GM18858 (cell line): Measurements from ENCODE around the gene LUZP4.
"Not testable (repeated sequence)": the region's sequence is repeated elsewhere in the genome, so short reads cannot be mapped to it uniquely, and the experiment has no call there.

ENCODE experiments used
- ATAC-seq: cut with Tn5 transposase; IDR thresholded peaks from one replicate; pipeline ENCODE4 v1.9.1; 2021; ENCODE audit not compliant: unreplicated experiment

LUZP4 gene, protein sequence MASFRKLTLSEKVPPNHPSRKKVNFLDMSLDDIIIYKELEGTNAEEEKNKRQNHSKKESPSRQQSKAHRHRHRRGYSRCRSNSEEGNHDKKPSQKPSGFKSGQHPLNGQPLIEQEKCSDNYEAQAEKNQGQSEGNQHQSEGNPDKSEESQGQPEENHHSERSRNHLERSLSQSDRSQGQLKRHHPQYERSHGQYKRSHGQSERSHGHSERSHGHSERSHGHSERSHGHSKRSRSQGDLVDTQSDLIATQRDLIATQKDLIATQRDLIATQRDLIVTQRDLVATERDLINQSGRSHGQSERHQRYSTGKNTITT

DNA sequence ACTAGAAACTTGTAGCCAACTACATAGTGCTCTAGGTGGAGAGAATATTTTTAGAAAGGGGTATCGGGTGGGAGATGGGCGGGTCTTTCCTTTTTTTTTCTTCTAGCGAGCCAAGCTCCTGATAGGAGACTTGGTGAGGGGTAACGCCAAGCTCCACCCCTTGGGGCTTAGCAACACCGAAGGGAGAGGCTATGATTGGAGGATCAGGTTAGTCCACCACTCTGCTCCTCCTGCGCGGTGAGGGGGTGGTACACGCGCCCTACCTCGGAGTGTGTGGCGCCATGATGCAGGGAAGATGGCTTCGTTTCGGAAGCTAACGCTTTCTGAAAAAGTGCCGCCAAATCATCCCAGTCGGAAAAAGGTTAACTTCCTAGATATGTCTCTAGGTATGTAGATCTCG is at the start of gene LUZP4:
Gene LUZP4 (plus strand): TSS at position 251 of the 400 bp plus-strand sequence. CDS start 45 bp downstream, at position 296.
- ATAC-seq = no peak

DNA sequence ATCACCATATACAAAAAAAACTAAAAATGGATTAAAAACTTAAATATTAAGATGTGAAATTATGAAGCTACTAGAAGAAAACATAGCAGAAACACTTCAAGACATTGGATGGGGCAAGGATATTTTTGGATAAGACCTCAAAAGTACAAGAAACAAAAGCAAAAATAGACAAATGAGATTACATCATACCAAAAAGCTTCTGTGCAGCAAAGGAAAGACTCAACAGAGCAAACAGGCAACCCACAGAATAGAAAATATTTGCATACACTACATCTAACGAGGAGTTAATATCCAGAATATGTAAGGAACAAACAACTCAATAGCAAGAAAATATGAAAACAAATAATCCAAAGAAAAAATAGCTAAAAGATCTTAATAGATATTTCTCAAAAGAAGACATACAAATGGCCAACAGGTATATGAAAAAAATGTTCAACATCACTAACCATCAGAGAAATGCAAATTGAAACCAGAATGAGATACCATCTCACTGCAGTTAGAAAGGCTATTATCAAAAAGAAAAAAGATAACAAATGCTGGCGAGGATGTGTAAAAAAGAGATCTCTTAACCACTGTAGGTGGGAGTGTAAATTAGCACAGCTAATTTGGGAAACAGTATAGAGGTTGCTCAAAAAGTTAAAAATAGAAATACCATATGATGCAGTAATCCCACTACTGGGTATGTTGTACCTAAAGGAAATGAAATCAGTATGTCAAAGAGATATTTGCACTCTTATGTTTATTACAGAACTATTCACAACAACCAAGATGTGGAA is 37.9 kb upstream of the LUZP4 start:
- ATAC-seq = no peak

DNA sequence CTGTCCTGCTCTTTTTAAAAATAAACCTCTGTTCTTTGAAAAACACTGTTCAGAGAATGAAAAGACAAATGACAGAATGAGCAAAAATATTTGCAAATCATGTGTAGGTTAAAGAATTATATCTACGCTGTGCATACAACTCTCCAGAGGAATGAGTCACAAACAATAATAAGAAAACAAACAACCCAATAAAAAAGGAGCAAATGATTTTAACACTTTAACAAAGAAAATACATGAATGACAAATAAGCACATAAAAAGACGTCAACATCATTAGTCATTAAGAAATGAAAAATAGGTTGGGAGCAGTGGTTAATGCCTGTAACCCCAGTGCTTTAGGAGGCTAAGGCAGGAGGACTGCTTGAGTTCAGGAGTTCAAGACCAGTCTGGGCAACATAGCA is 34.5 kb upstream of the LUZP4 start:
- ATAC-seq = no peak

DNA sequence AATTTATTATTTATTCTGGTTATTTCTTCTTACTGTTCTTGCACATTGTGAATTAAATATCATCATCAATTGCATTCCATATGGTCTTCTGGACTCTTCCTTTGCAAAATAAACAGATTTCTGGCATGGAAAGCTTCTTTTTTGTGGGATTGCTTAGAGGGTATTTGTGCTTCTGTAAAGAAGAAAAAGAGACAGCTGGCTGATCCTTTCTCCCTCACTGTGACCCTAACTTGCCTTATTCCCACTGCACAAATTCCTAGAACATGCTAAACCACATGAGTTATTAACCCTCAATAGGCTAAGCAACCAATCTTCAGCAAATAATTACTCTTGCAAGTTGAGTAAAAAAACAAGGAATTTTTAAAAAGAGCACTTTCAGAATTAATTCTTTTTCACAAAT is 31.8 kb upstream of the LUZP4 start:
- ATAC-seq = no peak

DNA sequence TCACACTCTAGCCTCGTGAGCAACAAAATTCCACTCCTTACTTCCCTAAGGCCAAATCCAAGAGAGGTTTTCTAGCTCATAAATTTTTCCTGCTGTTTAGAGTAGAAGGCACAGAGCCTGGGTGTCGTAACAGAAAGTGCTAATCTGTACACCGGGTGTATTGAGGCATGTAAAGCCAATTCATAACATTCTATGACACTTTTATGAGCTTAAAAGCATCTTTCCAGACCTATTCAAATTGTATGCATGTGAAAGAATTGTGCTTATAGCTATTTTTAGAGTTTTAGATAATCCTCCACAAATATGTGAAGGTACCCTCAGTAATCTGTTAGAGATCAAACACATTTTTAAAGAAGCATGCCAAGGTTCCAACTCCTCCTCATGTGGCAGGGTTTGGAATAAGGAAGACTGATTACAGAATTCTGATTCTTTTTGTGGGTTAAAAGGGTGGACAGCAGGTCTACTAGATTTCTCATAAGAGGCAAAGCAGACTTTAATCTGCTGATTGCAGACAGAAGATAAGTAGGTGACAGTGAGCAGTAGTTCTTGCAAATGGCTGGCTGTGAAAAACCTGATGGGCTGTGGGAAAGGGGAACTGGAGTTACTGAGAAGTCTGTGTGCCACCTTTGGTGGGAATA is 30.2 kb upstream of the LUZP4 start:
- no peak for ATAC-seq

DNA sequence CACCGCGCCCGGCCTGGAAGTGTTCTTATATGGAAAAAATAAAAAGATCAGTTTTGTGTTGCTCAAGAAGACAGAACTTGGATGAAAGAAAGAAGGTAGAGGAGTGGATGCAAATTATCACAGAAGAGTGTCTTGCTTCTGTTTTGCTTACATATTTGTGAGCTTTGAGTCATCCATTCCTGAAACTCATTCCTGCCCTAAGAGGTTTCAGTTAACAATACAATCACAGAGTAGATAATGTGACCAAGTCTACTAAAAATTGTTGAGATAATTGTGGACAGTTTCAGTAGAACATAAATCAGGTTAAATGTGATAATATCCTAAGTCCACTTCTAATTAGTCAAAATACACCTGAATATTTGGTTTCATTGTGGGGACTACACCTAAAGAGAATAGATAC is 29.2 kb upstream of the LUZP4 start:
- ATAC-seq = no peak

DNA sequence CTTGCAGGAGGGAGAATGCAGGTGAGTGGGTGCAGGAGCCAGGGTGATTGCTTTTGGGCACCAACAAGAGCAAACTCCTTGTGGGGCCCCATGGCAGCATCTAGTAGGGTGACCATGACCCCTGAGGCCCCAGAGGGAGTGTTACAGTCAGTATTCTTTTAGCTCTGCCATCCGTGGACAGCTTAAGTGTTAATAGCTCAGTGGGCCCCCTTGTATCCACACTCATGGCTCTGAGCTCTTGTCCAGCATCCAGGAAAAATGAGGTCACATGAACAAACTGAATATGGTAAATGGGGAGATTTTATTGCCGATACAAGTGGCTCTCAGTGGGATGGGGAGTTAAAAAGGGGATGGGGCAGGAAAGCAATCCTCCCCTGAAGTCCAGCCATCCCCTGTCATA is 28.4 kb upstream of the LUZP4 start:
- no peak for ATAC-seq

DNA sequence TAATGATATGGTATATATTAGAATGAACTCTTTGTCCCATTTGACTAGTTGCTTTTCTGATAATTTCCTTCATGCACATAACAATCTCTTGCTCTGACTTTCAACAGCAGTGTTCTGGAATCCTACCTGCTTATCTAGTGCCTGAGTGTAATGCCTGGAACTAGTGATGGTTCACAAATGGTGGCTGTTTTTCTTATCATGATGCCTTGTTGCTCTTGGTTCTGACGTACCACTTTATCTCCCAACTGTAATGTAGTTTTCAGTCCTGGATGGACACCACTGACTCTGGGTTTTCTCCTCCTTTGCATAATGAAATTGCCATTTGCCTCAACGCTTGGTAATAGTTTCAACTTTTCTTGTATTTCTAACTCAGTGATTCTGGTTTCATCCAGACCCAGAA is 25.5 kb upstream of the LUZP4 start:
- ATAC-seq = no peak

DNA sequence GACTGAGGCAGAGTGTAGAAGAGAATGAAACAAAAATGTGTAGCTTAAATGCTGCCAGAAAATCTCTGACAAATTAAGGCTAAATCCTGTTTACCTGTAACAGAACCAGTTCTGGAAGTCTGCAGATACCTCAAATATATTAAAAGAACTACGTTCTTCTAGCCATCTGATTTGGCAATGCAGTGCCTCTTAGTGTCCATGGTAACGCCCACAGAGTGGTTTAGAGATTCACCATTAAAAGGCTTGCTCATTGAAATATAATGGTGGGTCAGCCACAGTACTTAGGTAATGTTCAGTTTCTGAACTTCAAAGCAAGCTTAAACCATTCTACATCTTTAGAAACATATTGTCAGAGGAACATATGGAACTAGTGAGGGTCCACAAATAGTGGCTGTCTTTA is 23.2 kb upstream of the LUZP4 start:
- no peak for ATAC-seq

DNA sequence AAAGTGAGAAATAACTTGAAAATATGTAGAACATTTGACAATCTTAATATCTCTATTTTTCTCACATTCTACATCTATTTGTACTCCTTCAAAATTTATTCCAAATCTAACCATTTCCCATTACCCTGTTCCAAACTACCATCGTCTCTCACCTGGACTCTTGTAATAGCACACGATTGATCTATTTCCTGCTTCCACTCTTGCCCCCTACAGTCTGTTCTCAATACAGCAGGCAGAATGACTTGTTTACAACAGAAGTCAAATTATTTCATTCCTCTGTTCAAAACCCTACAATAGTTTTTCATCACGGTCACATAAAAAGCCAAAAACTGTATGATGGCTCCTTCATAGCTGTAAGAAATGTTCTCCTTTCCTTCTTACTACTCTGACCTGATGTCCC is 21.1 kb upstream of the LUZP4 start:
- ATAC-seq = peak; percentile 60

DNA sequence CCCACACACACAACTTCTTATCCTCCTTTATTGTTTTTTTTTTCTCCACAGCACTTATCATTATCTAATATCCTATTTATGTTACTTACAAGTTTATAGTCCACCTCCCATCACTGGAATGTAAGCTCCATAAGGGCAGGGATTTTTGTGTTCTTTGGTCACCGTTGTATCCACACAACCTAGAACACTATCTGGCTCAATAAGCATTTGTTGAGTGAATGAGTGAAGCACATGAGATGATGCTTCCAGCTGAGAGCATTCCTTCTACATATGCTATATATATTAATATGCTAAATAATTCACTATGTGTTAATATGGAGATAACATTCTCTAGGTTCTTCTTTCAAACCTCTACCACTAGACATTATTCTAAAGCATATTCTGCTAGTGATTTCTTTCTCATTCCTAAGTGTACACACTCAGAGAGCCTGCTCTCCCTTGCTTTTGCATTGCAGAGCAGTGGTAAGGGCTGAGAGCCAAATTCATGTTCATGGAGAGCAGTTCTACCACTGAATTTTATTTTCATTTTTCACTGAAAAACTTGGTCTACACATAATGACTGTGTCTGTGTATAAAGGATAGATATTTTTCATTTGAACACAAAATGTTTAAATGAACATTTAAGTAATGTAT is 20.3 kb upstream of the LUZP4 start:
- no peak for ATAC-seq

DNA sequence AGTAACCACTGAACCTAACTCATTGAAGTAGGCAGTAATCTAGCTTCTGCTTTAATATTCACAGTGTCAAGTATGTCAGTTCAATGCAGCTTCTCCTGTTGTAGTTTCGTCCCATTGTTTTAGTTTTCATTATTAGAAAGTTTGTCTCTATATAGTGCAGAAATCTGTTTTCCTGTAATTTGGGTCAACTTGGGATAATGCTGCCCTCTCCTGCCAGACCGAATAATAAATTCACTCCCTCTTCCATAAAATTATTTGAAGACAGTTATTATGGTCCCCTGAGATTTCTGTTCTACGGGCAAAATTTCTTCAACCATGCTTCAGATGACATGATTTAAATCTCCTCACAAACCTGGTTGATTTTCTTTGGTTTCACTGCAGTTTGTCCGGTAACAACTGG is 4.6 kb upstream of the LUZP4 start:
- no peak for ATAC-seq

DNA sequence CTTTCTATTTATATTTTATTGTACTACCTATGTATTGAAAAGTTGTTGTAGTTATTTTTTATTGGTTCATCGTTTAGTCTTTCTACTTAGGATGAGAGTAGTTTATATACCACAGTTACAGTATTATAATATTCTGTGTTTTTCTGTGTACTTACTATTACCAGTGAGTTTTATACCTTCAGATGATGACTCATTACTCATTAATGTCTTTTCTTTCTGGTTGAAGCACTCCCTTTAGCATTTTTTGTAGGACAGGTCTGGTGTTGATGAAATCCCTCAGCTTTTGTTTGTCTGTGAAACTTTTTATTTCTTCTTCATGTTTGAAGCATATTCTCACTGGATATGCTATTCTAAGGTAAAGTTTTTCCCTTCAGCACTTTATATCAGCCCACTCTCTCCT is 7.7 kb downstream of the LUZP4 start:
- ATAC-seq = no peak

DNA sequence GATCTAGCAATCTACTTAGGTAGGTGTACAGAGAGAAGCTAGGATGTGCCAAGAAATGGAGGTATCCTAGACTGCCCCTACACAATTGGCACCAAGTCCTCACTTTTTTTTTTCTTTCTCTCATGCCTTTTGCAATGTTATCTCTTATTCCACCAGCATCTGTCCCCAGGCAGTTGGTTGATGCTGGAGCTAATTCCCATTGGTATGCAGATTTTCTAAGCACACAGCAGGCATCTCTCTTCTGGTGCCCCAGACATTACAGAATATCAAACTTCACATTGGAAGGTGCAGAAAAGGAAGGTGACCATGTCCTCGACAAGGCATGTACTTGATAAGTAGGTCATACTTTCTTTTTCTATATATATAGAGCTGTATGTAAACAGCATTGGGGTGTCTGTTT is 21.6 kb downstream of the LUZP4 start:
- no peak for ATAC-seq

DNA sequence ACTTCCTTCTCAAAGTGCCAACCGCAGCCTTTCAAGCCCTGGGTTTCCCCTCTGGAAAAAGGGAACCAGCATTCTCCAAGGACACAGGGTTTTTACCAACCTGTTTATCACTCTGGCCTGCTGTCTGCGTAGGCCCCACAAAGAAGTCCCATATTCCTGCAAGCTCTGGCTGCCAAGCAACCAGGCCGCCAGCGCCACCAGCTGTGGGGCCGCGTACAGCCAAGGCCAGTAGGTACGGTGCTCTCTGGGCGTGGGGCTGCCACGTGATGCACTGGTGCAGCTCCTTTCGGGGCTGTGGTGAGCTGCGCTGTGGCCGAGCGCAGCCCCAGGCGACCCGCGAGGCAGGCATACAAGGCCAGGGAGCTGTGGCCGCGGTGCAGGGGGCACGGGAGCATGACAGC is 22.1 kb downstream of the LUZP4 start:
- no peak for ATAC-seq

DNA sequence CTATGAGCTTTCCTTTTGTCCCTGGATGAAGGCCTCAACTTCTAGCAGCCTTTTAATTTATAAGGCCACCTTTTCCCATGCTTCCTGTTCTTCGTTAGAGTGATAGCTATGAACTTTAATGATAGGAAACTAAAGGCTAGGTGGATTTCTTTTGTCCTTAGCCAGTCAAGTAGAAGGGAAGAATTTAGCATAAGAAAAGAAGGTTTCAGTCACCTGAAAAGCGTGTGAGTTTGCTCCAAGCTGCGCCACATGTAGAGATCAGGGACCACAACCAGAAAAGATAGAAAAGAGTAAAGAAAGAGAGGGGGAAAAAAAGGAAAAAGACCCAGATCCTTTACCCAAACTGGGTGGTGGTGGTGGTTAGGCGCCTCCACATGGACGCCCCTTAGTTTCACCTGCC is 28.6 kb downstream of the LUZP4 start:
- no peak for ATAC-seq

DNA sequence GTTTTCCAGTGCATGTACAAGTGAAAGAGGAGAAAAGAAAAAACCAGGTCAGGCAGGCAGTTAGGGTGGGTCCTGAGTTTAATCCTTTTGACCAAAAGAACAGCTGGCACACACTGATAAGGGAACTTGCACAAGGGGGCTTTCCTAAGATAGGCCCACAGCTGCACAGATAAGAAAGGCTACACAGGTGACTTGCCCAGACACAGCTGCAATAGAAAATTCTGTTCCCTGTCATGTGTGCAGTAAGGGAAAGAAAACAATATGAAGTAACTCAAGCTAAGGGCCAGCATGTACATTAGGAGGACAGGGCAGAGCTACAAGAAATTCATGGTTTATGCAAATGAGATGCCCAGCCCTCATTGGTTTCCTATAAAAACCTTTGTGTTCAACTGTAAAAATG is 32.9 kb downstream of the LUZP4 start:
- ATAC-seq = no peak

DNA sequence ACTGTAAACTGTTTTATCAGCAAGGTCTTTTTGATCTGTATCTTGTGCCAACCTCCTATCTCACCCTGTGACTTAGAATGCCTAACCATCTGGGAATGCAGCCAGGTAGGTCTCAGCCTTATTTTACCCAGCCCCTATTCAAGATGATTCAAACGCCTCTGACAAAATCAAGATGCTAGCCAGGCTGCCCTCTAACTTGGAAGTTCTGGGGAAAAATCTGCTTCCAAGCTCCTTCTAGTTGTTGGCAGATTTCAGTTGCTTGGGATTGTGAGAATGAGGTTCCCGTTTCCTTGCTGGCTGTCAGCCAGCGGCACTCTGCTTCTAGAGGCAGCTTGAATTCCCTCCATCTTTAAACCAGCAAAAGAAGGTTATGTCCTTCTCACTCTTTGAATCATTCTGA is 34.7 kb downstream of the LUZP4 start:
- ATAC-seq = no peak

DNA sequence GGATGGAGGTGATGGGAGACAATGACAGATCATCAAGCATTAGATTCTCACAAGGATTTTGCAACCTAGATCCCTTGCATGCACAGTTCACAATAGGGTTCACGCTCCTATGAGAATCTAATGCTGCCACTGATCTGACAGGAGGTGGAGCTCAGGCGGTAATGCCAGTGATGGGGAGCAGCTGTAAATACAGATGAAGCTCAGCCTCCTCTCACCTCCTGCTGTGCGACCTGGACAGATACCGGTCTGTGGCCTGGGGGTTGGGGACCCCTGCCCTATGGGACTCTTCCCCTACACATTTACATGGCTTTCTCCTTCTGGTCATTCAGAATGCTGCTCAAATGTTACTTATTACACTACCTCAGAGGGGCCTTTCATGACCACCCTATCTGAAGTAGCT is 39.8 kb downstream of the LUZP4 start:
- ATAC-seq = not testable (repeated sequence)

DNA sequence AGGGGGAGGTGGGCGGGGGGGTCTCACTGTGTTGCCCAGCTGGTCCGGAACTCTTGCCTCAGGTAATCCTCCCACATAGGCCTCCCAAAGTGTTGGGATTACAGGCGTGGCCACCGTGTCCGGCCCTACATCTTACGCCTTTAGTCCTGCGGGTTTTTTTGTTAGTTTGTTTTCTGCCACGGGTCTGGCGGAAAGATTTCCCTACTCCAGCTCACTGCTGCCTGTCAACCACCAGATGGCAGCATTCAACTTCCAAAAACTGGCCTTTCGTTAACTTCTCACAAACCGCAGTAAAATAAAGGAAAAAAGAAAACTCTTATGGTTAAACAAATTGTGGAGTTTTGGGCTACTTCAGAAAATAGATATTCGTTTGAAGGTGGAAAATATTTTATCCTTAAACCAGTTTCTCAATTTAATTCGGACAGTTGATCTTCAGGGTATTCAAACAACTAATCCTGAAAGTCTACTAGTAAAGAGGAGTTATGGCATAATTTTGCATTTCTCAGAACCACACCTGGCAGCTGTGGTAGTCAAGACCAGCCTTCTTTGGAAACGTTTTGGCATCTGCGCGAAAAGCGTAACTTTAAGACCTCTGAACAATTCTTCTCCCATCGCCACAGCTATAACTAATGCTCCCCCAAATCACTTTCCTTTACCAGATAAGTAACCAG is 41.1 kb downstream of the LUZP4 start:
- no peak for ATAC-seq

DNA sequence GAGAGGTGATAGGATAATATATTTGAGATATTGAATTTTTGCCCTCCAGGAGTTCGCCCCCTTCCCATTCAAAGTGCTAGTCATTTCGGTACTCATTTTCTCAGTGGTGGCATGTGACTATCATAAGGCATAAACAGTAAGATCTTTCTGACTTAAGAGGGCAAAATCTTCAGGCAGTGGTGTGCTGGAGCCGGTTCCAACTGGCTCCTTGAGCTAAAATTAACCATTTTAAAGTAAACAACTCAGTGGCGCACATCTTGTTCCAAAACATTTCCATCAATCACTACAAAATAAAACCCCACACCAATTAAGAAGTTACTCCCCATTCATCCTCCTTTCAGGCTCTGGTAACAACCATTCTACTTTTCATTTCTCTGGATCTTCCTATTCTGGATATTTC is 43.3 kb downstream of the LUZP4 start:
- ATAC-seq = no peak
